ENCODE data around the gene TOM1L1.

GRCh38 chr17:54990118-54990517 lies 89.5 kb downstream of the TOM1L1 start:
- TF ChIP-seq, protein P1, sequence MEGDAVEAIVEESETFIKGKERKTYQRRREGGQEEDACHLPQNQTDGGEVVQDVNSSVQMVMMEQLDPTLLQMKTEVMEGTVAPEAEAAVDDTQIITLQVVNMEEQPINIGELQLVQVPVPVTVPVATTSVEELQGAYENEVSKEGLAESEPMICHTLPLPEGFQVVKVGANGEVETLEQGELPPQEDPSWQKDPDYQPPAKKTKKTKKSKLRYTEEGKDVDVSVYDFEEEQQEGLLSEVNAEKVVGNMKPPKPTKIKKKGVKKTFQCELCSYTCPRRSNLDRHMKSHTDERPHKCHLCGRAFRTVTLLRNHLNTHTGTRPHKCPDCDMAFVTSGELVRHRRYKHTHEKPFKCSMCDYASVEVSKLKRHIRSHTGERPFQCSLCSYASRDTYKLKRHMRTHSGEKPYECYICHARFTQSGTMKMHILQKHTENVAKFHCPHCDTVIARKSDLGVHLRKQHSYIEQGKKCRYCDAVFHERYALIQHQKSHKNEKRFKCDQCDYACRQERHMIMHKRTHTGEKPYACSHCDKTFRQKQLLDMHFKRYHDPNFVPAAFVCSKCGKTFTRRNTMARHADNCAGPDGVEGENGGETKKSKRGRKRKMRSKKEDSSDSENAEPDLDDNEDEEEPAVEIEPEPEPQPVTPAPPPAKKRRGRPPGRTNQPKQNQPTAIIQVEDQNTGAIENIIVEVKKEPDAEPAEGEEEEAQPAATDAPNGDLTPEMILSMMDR (IDR thresholded peaks at IDR 0.05; ENCODE audit: low read depth, low read length): no peak
- no peak for TF ChIP-seq EZH2phosphoT487 (IDR thresholded peaks at IDR 0.05; ENCODE audit: low read depth)
